DOHH2 (cell line): Measurements from ENCODE around the gene DCPS.
"Not testable (repeated sequence)": the region's sequence is repeated elsewhere in the genome, so short reads cannot be mapped to it uniquely, and the experiment has no call there.

Experiments
- H3F3A ChIP-seq: fragments of 200-600 bp; sonication (generic), shearing (Covaris generic); 2 replicates; pipeline ENCODE4 v1.6.0; 2016; ENCODE audit warnings: antibody characterized with exemption, mild to moderate bottlenecking; ENCODE audit not compliant: control insufficient read depth, insufficient read depth
- H3K27ac ChIP-seq: fragments of 200-600 bp; sonication (generic); 2 replicates; pipeline ENCODE4 v1.5.1; 2014; ENCODE audit warnings: low read depth, mild to moderate bottlenecking, low read length, moderate library complexity
- H3K27me3 ChIP-seq: fragments of 200-600 bp; sonication (generic); 2 replicates; pipeline ENCODE4 v1.6.1; 2014; ENCODE audit warnings: mild to moderate bottlenecking, low read length, mixed read lengths; ENCODE audit not compliant: control insufficient read depth
- H3K36me3 ChIP-seq: fragments of 200-600 bp; sonication (generic); 2 replicates; pipeline ENCODE4 v1.6.1; 2014; ENCODE audit warnings: mild to moderate bottlenecking, low read length, moderate library complexity, mixed read lengths; ENCODE audit not compliant: control insufficient read depth
- H3K4me1 ChIP-seq: fragments of 200-600 bp; sonication (generic); 2 replicates; pipeline ENCODE4 v1.6.1; 2014; ENCODE audit warnings: mild to moderate bottlenecking, low read length, mixed read lengths; ENCODE audit not compliant: control insufficient read depth
- H3K4me2 ChIP-seq: fragments of 200-600 bp; sonication (generic); 2 replicates; pipeline ENCODE4 v1.6.0; 2014; ENCODE audit warnings: mild to moderate bottlenecking, low read length, moderate library complexity
- H3K4me3 ChIP-seq: fragments of 200-600 bp; sonication (generic); 2 replicates; pipeline ENCODE4 v1.5.1; 2014; ENCODE audit warnings: mild to moderate bottlenecking, low read length, mixed read lengths
- H3K79me2 ChIP-seq: fragments of 200-600 bp; sonication (generic); 2 replicates; pipeline ENCODE4 v1.6.1; 2014; ENCODE audit warnings: mild to moderate bottlenecking, low read length, mixed read lengths; ENCODE audit not compliant: control insufficient read depth
- H3K9me2 ChIP-seq: fragments of 200-600 bp; sonication (generic); replicated peaks from 2 replicates; pipeline ENCODE4 v1.6.1; 2014; ENCODE audit warnings: mild to moderate bottlenecking, low read length, mixed read lengths; ENCODE audit not compliant: control insufficient read depth
- H3K9me3 ChIP-seq: fragments of 200-600 bp; sonication (generic); 2 replicates; pipeline ENCODE4 v1.6.1; 2014; ENCODE audit warnings: antibody characterized with exemption, low read length, mixed read lengths; ENCODE audit not compliant: control insufficient read depth, insufficient read depth
- H4K20me1 ChIP-seq: fragments of 200-600 bp; sonication (generic); 2 replicates; pipeline ENCODE4 v1.6.0; 2014; ENCODE audit warnings: low read depth, mild to moderate bottlenecking, antibody characterized with exemption, low read length, moderate library complexity; ENCODE audit not compliant: control insufficient read depth, insufficient read depth
- EZH2phosphoT487 ChIP-seq: fragments of 200-600 bp; sonication (generic); IDR thresholded peaks from 2 replicates; pipeline ENCODE4 v1.6.1; 2017; ENCODE audit warnings: borderline replicate concordance, mild to moderate bottlenecking, antibody characterized with exemption, low read length, moderate library complexity, mixed read lengths
- TF ChIP-seq, protein P1 (sequence below): fragments of 200-600 bp; sonication (generic); IDR thresholded peaks from one replicate; pipeline ENCODE4 v1.5.1; 2014; ENCODE audit warnings: antibody characterized with exemption, mild to moderate bottlenecking, low read depth, low read length; ENCODE audit not compliant: poor library complexity, severe bottlenecking

The DCPS gene

DNA sequence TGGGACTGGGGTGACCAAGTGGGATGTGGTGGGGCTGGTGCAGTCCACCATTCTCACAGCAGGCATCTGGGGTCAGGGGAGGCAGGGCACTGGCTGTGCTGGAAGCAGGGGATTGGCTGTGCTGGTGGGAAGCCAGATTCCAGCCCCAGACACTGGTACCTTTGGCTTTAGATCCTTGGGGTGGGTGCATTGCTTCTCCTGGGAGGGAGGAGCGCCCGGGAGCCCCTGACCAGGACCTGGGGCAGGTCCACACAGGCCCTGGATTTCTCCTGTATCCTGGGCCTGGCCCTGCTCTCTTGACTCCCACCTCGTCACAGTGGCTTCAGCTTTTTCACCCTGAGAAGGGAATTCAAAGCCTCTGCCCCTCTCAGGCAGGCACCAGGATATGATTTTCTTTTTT lies 90.2 kb downstream of the DCPS start:
- no peak overlapping the region for H3K27ac ChIP-seq
- no peaks in the 10 kb centered on the region for H3K9me3 ChIP-seq
- H3K9me2 ChIP-seq: no peaks in the 10 kb centered on the region
- H4K20me1 ChIP-seq: no peaks in the 10 kb centered on the region
- no peak overlapping the region for H3K4me2 ChIP-seq
- H3K36me3 ChIP-seq: no peaks in the 10 kb centered on the region
- no peaks in the 10 kb centered on the region for H3K27me3 ChIP-seq
- TF ChIP-seq, protein P1, sequence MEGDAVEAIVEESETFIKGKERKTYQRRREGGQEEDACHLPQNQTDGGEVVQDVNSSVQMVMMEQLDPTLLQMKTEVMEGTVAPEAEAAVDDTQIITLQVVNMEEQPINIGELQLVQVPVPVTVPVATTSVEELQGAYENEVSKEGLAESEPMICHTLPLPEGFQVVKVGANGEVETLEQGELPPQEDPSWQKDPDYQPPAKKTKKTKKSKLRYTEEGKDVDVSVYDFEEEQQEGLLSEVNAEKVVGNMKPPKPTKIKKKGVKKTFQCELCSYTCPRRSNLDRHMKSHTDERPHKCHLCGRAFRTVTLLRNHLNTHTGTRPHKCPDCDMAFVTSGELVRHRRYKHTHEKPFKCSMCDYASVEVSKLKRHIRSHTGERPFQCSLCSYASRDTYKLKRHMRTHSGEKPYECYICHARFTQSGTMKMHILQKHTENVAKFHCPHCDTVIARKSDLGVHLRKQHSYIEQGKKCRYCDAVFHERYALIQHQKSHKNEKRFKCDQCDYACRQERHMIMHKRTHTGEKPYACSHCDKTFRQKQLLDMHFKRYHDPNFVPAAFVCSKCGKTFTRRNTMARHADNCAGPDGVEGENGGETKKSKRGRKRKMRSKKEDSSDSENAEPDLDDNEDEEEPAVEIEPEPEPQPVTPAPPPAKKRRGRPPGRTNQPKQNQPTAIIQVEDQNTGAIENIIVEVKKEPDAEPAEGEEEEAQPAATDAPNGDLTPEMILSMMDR: no peak
- TF ChIP-seq EZH2phosphoT487: no peak
- H3K79me2 ChIP-seq: no peaks in the 10 kb centered on the region
- H3K4me1 ChIP-seq: peaks cover 8% of the 10 kb centered on the region
- no peak overlapping the region for H3K4me3 ChIP-seq
- H3F3A ChIP-seq: no peaks in the 10 kb centered on the region

DNA sequence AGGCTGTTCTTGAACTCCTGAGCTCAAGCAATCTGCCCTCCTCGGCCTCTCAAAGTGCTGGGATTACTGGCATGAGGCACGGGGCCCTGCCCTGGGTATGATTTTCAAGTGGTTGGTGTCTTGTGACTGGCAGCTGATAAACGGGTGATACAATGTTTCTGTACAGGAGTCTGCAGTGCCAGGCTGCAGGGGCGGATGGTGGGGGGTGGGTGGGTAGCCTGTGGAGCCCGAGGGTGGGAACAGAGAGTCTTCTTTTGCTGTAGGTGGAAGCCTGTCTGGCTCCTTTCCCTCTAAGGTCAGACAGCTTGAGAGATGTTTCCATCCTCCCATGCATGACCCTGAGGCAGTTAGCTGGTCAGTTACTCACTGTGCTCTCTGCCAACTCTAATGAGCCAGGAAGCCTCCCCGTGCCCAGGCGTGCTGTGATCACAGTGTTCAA lies 90.8 kb downstream of the DCPS start:
- H3K4me3 ChIP-seq, H3K9me2 ChIP-seq, H4K20me1 ChIP-seq, H3F3A ChIP-seq, H3K79me2 ChIP-seq, H3K4me1 ChIP-seq, H3K36me3 ChIP-seq, H3K27ac ChIP-seq, H3K27me3 ChIP-seq, H3K4me2 ChIP-seq, H3K9me3 ChIP-seq: not testable (repeated sequence)
